Stimulated activated CD8-positive, alpha-beta memory T cell treated with anti-CD3 and anti-CD28 coated beads, Interleukin-12 subunit alpha, Interleukin-12 subunit beta, amount 100 ng/mL, for 1 hour (primary cell): Measurements from ENCODE around the gene JAKMIP2.

Source experiments
- DNase-seq: peaks from one replicate; pipeline ENCODE4 v3.0.0-alpha.2; 2020; ENCODE audit warnings: low read depth

The JAKMIP2 gene

GRCh38 chr5:147788023-147788422 is 5.5 kb upstream of the JAKMIP2 start:
- DNase-seq, result no peak

- DNase-seq, result no peak
These were observed 3.6 kb upstream of the JAKMIP2 start for GRCh38 chr5:147786142-147786541.

GRCh38 chr5:147784146-147784987 is 1.8 kb upstream of the JAKMIP2 start:
- no peak for DNase-seq

- no peak for DNase-seq
These were observed 1.5 kb downstream of the JAKMIP2 start for GRCh38 chr5:147780924-147781573.

- DNase-seq, result no peak
These were observed 2.8 kb downstream of the JAKMIP2 start for GRCh38 chr5:147779694-147780093.

- DNase-seq, result no peak
These were observed 5.5 kb downstream of the JAKMIP2 start for GRCh38 chr5:147776989-147777388.

GRCh38 chr5:147773587-147773986 is 8.9 kb downstream of the JAKMIP2 start:
- DNase-seq, result no peak

- DNase-seq, result no peak
These were observed 9.4 kb downstream of the JAKMIP2 start for GRCh38 chr5:147773139-147773538.

- DNase-seq, result no peak
These were observed 15.5 kb downstream of the JAKMIP2 start for GRCh38 chr5:147767048-147767447.

- no peak for DNase-seq
These were observed 18.6 kb downstream of the JAKMIP2 start for GRCh38 chr5:147763791-147764525.

GRCh38 chr5:147760086-147760875 is 22.2 kb downstream of the JAKMIP2 start:
- DNase-seq, result no peak

- DNase-seq, result no peak
These were observed 23.1 kb downstream of the JAKMIP2 start for GRCh38 chr5:147759441-147759840.

GRCh38 chr5:147756566-147756965 is 26.0 kb downstream of the JAKMIP2 start:
- DNase-seq, result no peak

- no peak for DNase-seq
These were observed 28.0 kb downstream of the JAKMIP2 start for GRCh38 chr5:147754372-147755122.

- no peak for DNase-seq
These were observed 28.8 kb downstream of the JAKMIP2 start for GRCh38 chr5:147753765-147754164.

GRCh38 chr5:147752666-147753290 is 29.8 kb downstream of the JAKMIP2 start:
- no peak for DNase-seq

GRCh38 chr5:147752033-147752432 is 30.5 kb downstream of the JAKMIP2 start:
- no peak for DNase-seq

- no peak for DNase-seq
These were observed 31.2 kb downstream of the JAKMIP2 start for GRCh38 chr5:147751156-147751830.

GRCh38 chr5:147750065-147750464 is 32.5 kb downstream of the JAKMIP2 start:
- no peak for DNase-seq

GRCh38 chr5:147748590-147748989 is 33.9 kb downstream of the JAKMIP2 start:
- no peak for DNase-seq
